Thoracic aorta endothelial cell (primary cell): ENCODE data around the gene CYP2W1. TPM values are rescaled to one million over a fixed set of nuclear protein-coding genes. Genes with fewer than 3 reads are reported as not detected.

Experiments used
- small RNA-seq: library from RNA; depleted of rRNA; stranded (forward); fragments of <200 nt; gene quantifications from one replicate; pipeline ENCODE3, GENCODE V24; 2012
- total RNA-seq: library from RNA; depleted of rRNA; stranded (reverse); fragments of >200 nt; gene quantifications from 2 replicates; pipeline ENCODE4 v1.2.3, GENCODE V29; 2012

CYP2W1 gene
- total RNA-seq, result not detected in 2 replicates

GRCh38 chr7:983004-983615 is at the start of gene CYP2W1:
Gene CYP2W1 (plus strand): TSS chr7:983181. CDS start chr7:983212, 31 bp downstream.

GRCh38 chr7:954330-955238 is 28.4 kb upstream of the CYP2W1 start, which contains the start of gene ADAP1:
Gene ADAP1 (minus strand): TSS chr7:954680. CDS start chr7:954477, 203 bp downstream.

GRCh38 chr7:974820-975681 is 7.9 kb upstream of the CYP2W1 start, which contains the start of gene COX19:
Gene COX19 (minus strand): TSS chr7:975549. CDS start chr7:975509, 40 bp downstream.

Small RNAs within 50 kb of the gene (small RNA-seq; reads per million reads assigned to genes)
- gene MIR339, result 171 reads per million, percentile 99 among the genes with 10 or more reads in this experiment

Other genes starting within 250 kb of the CYP2W1 start
- 167 and 264 TPM in 2 replicates for gene SUN1, start 150.7 kb upstream of the CYP2W1 start, total RNA-seq
- 25.5 and 26.5 TPM in 2 replicates for gene GET4, start 106.6 kb upstream of the CYP2W1 start, total RNA-seq
- gene ADAP1, start 28.5 kb upstream of the CYP2W1 start, total RNA-seq, result 0.22 and 0.27 TPM in 2 replicates
- gene COX19, start 7.6 kb upstream of the CYP2W1 start, total RNA-seq, result 10.7 and 11.8 TPM in 2 replicates
- gene GPR146, start 61.4 kb downstream of the CYP2W1 start, total RNA-seq, result 5.9 and 9.1 TPM in 2 replicates
- 1.5 and 2.0 TPM in 2 replicates for gene GPER1, start 104.9 kb downstream of the CYP2W1 start, total RNA-seq
- gene ZFAND2A, start 177.0 kb downstream of the CYP2W1 start, total RNA-seq, result 16.5 and 22.6 TPM in 2 replicates
- not detected in 2 replicates for gene UNCX, start 249.7 kb downstream of the CYP2W1 start, total RNA-seq